Measurements from ENCODE around the gene FHOD3. TPM values are rescaled to one million over a fixed set of nuclear protein-coding genes. Genes with fewer than 3 reads are reported as not detected.

Gene FHOD3
- total and polyA plus RNA-seq, 2 of the 13 experiments (the other 11 are each of a cell fraction or from before 2014, with no cell fraction given), result 0.07 TPM; not detected in 1

- TF ChIP-seq ZNF280D (CRISPR knock-in tag; IDR thresholded peaks at IDR 0.05) (peak; percentile 95; the same call in 1 of the 2 replicates), ZNF766 (CRISPR knock-in tag; IDR thresholded peaks at IDR 0.05; ENCODE audit: borderline replicate concordance) (peak; percentile 19; the same call in 1 of the 2 replicates), GATAD1 (CRISPR knock-in tag; IDR thresholded peaks at IDR 0.05) (peak; percentile 24; the same call in 1 of the 2 replicates), HMGXB3 (CRISPR knock-in tag; IDR thresholded peaks at IDR 0.05; ENCODE audit: borderline replicate concordance) (no peak), ZNF639 (CRISPR knock-in tag; conservative IDR thresholded peaks at IDR 0.05) (peak; percentile 88), LCORL (IDR thresholded peaks at IDR 0.05) (no peak), LCORL (CRISPR knock-in tag; IDR thresholded peaks at IDR 0.05) (peak; percentile 79; the same call in 1 of the 2 replicates), ZNF574 (CRISPR knock-in tag; IDR thresholded peaks at IDR 0.05) (peak; percentile 75), RARA (CRISPR knock-in tag; IDR thresholded peaks at IDR 0.05) (peak; percentile 6; the same call in 1 of the 2 replicates), ZSCAN9 (CRISPR knock-in tag; IDR thresholded peaks at IDR 0.05; ENCODE audit: borderline replicate concordance) (peak; percentile 26; the same call in 1 of the 2 replicates), GFI1 (CRISPR knock-in tag; IDR thresholded peaks at IDR 0.05; ENCODE audit: borderline replicate concordance) (peak; percentile 44; the same call in 1 of the 2 replicates), MIER3 (CRISPR knock-in tag; IDR thresholded peaks at IDR 0.05; ENCODE audit: borderline replicate concordance) (no peak; the same call in 1 of the 2 replicates), ZXDC (CRISPR knock-in tag; IDR thresholded peaks at IDR 0.05) (0 out of 2 replicates have a peak, but pooled peaks have one; percentile 41), ZFY (CRISPR knock-in tag; IDR thresholded peaks at IDR 0.05) (peak; percentile 84)
Observed at GRCh38 chr18:36828630-36829361, 531.3 kb downstream of the FHOD3 start, which contains the start of the genes KIAA1328 and TPGS2 (continued).

All from HepG2 (cell line).